Measurements from ENCODE around the gene MCIDAS.

Gene MCIDAS

GRCh38 chr5:55226934-55227663 lies at the start of gene MCIDAS:
Gene MCIDAS, minus strand, starts transcription at chr5:55227315. Its CDS starts 177 bp downstream, at chr5:55227138.
- DNase-seq (ENCODE audit: low spot score), result peak; percentile 80

GRCh38 chr5:55276771-55277170 lies 49.7 kb upstream of the MCIDAS start:
- no peak for DNase-seq (ENCODE audit: low spot score)

- DNase-seq (ENCODE audit: low spot score), result no peak
Measured at GRCh38 chr5:55258339-55258738, 31.2 kb upstream of the MCIDAS start.

GRCh38 chr5:55254802-55255201 lies 27.7 kb upstream of the MCIDAS start:
- DNase-seq (ENCODE audit: low spot score), result no peak

- DNase-seq (ENCODE audit: low spot score), result no peak
Measured at GRCh38 chr5:55250064-55250463, 22.9 kb upstream of the MCIDAS start.

GRCh38 chr5:55241746-55242145 lies 14.6 kb upstream of the MCIDAS start:
- DNase-seq (ENCODE audit: low spot score), result no peak

GRCh38 chr5:55236800-55237199 lies 9.7 kb upstream of the MCIDAS start:
- no peak for DNase-seq (ENCODE audit: low spot score)

- DNase-seq (ENCODE audit: low spot score), result no peak
Measured at GRCh38 chr5:55234121-55234700, 7.1 kb upstream of the MCIDAS start.

- DNase-seq (ENCODE audit: low spot score), result no peak
Measured at GRCh38 chr5:55232985-55233928, 6.1 kb upstream of the MCIDAS start, which contains the start of gene CCNO. Gene CCNO, minus strand, starts transcription at chr5:55233608. Its CDS starts 85 bp downstream, at chr5:55233523.

- no peak for DNase-seq (ENCODE audit: low spot score)
Measured at GRCh38 chr5:55232271-55232984, 5.3 kb upstream of the MCIDAS start.

- DNase-seq (ENCODE audit: low spot score), result no peak
Measured at GRCh38 chr5:55231919-55232270, 4.8 kb upstream of the MCIDAS start.

GRCh38 chr5:55231029-55231918 lies 4.2 kb upstream of the MCIDAS start:
- no peak for DNase-seq (ENCODE audit: low spot score)

- DNase-seq (ENCODE audit: low spot score), result no peak
Measured at GRCh38 chr5:55230086-55230629, 3.0 kb upstream of the MCIDAS start.

GRCh38 chr5:55227664-55228430 lies 732 bp upstream of the MCIDAS start:
- DNase-seq (ENCODE audit: low spot score), result no peak

GRCh38 chr5:55226027-55226933 lies 835 bp downstream of the MCIDAS start:
- DNase-seq (ENCODE audit: low spot score), result peak; percentile 87

GRCh38 chr5:55225346-55225745 lies 1.8 kb downstream of the MCIDAS start:
- no peak for DNase-seq (ENCODE audit: low spot score)

- no peak for DNase-seq (ENCODE audit: low spot score)
Measured at GRCh38 chr5:55223812-55224240, 3.3 kb downstream of the MCIDAS start.

- DNase-seq (ENCODE audit: low spot score), result no peak
Measured at GRCh38 chr5:55222985-55223811, 3.9 kb downstream of the MCIDAS start.

Data from HuH-7 (cell line).